HG02981 (cell line): ENCODE measurements around the gene DIO3.

Source experiments
- ATAC-seq: cut with Tn5 transposase; IDR thresholded peaks from one replicate; pipeline ENCODE4 v1.9.1; 2021; ENCODE audit warnings: mild to moderate bottlenecking, moderate library complexity; ENCODE audit not compliant: unreplicated experiment

Gene DIO3

GRCh38 chr14:101595887-101596721, 34.8 kb downstream of the DIO3 start:
- ATAC-seq = no peak

- no peak for ATAC-seq
Measured at GRCh38 chr14:101596742-101597141, 35.4 kb downstream of the DIO3 start.

GRCh38 chr14:101598159-101598558, 36.9 kb downstream of the DIO3 start:
- ATAC-seq = no peak

- ATAC-seq = no peak
Measured at GRCh38 chr14:101598571-101599233, 37.4 kb downstream of the DIO3 start.

- ATAC-seq = no peak
Measured at GRCh38 chr14:101599234-101599885, 38.1 kb downstream of the DIO3 start.

- no peak for ATAC-seq
Measured at GRCh38 chr14:101600336-101600890, 39.1 kb downstream of the DIO3 start.

GRCh38 chr14:101600891-101601605, 39.8 kb downstream of the DIO3 start:
- ATAC-seq = no peak

GRCh38 chr14:101601606-101602465, 40.5 kb downstream of the DIO3 start:
- no peak for ATAC-seq

GRCh38 chr14:101602466-101602840, 41.2 kb downstream of the DIO3 start:
- no peak for ATAC-seq

- ATAC-seq = no peak
Measured at GRCh38 chr14:101603096-101603495, 41.8 kb downstream of the DIO3 start.

GRCh38 chr14:101604228-101604934, 43.1 kb downstream of the DIO3 start:
- no peak for ATAC-seq

GRCh38 chr14:101604935-101605780, 43.9 kb downstream of the DIO3 start:
- no peak for ATAC-seq

- no peak for ATAC-seq
Measured at GRCh38 chr14:101605836-101606235, 44.5 kb downstream of the DIO3 start.
